Osteocyte (in vitro differentiated cells): Measurements from ENCODE around the gene STUM. TPM values are rescaled to one million over a fixed set of nuclear protein-coding genes. Genes with fewer than 3 reads are reported as not detected.

Experiments used
- DNase-seq: peaks from one replicate; pipeline ENCODE4 v3.0.0; 2021; ENCODE audit warnings: mixed read lengths; ENCODE audit not compliant: unreplicated experiment; ENCODE audit errors: extremely low spot score
- H3K27ac Mint-ChIP-seq: one replicate; pipeline ENCODE4 v1.8.0; 2021; ENCODE audit warnings: mild to moderate bottlenecking, mixed read lengths; ENCODE audit not compliant: unreplicated experiment
- H3K27me3 Mint-ChIP-seq: one replicate; pipeline ENCODE4 v1.8.0; 2021; ENCODE audit warnings: mixed read lengths; ENCODE audit not compliant: unreplicated experiment
- H3K36me3 Mint-ChIP-seq: one replicate; pipeline ENCODE4 v1.8.0; 2021; ENCODE audit warnings: mixed read lengths; ENCODE audit not compliant: unreplicated experiment
- H3K4me1 Mint-ChIP-seq: one replicate; pipeline ENCODE4 v1.8.0; 2021; ENCODE audit warnings: mixed read lengths; ENCODE audit not compliant: unreplicated experiment
- H3K4me3 Mint-ChIP-seq: one replicate; pipeline ENCODE4 v1.8.0; 2021; ENCODE audit warnings: mild to moderate bottlenecking, moderate library complexity, mixed read lengths; ENCODE audit not compliant: unreplicated experiment
- H3K9me3 Mint-ChIP-seq: one replicate; pipeline ENCODE4 v1.8.0; 2021; ENCODE audit warnings: mixed read lengths; ENCODE audit not compliant: unreplicated experiment
- total RNA-seq: library from RNA; stranded (reverse); gene quantifications from 2 replicates; pipeline ENCODE4 v1.2.1, GENCODE V29; 2021
- TF ChIP-seq, protein P1 (sequence below): fragments of 200-600 bp; sonication (generic); IDR thresholded peaks from 2 replicates; pipeline ENCODE4 v1.5.0; 2021; ENCODE audit warnings: antibody characterized with exemption, mild to moderate bottlenecking, moderate library complexity

Gene STUM
- total RNA-seq, 1 donor from 2014 or later: 0.35 TPM

GRCh38 chr1:226646870-226647449, 98.4 kb downstream of the STUM start:
- no peak overlapping the region for H3K4me3 Mint-ChIP-seq
- no peak for DNase-seq
- H3K4me1 Mint-ChIP-seq: peaks cover 20% of the 10 kb centered on the region
- H3K36me3 Mint-ChIP-seq: peaks cover 22% of the 10 kb centered on the region
- no peaks in the 10 kb centered on the region for H3K27me3 Mint-ChIP-seq
- no peaks in the 10 kb centered on the region for H3K9me3 Mint-ChIP-seq
- TF ChIP-seq, protein P1, sequence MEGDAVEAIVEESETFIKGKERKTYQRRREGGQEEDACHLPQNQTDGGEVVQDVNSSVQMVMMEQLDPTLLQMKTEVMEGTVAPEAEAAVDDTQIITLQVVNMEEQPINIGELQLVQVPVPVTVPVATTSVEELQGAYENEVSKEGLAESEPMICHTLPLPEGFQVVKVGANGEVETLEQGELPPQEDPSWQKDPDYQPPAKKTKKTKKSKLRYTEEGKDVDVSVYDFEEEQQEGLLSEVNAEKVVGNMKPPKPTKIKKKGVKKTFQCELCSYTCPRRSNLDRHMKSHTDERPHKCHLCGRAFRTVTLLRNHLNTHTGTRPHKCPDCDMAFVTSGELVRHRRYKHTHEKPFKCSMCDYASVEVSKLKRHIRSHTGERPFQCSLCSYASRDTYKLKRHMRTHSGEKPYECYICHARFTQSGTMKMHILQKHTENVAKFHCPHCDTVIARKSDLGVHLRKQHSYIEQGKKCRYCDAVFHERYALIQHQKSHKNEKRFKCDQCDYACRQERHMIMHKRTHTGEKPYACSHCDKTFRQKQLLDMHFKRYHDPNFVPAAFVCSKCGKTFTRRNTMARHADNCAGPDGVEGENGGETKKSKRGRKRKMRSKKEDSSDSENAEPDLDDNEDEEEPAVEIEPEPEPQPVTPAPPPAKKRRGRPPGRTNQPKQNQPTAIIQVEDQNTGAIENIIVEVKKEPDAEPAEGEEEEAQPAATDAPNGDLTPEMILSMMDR: no peak
- H3K27ac Mint-ChIP-seq: no peak overlapping the region

GRCh38 chr1:226647719-226648118, 99.2 kb downstream of the STUM start:
- H3K27ac Mint-ChIP-seq: no peak overlapping the region

GRCh38 chr1:226648421-226648820, 99.9 kb downstream of the STUM start:
- Mint-ChIP-seq H3K36me3 (peaks cover 18% of the 10 kb centered on the region), H3K27ac (no peak overlapping the region), H3K4me3 (no peak overlapping the region), H3K9me3 (no peaks in the 10 kb centered on the region), H3K27me3 (no peaks in the 10 kb centered on the region), H3K4me1 (peaks cover 21% of the 10 kb centered on the region)
- DNase-seq: no peak
- TF ChIP-seq, protein P1: no peak

More at GRCh38 chr1:226647719-226648118, 99.2 kb downstream of the STUM start:
- Mint-ChIP-seq H3K9me3 (no peaks in the 10 kb centered on the region), H3K36me3 (peaks cover 18% of the 10 kb centered on the region), H3K4me3 (no peak overlapping the region), H3K27me3 (no peaks in the 10 kb centered on the region), H3K4me1 (peaks cover 21% of the 10 kb centered on the region)
- TF ChIP-seq, protein P1: no peak
- no peak for DNase-seq

DNA sequence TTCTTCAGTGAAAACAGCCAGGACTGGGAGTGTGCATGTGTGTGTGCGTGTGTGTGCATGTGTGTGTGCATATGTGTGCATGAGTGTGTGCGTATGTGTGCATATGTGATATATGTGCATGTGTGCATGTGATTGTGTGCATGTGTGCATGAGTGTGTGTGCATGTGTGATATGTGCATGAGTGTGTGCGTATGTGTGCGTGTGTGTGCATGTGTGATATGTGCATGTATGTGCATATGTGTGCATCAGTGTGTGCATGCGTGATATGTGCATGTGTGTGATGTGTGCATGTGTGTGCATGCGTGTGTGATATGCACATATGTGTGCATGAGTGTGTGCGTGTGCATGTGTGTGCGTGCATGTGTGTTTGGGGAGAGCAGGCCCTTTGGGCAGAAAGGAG, 100.7 kb downstream of the STUM start:
- Mint-ChIP-seq H3K4me3 (no peak overlapping the region), H3K27ac (no peak overlapping the region), H3K4me1 (peaks cover 25% of the 10 kb centered on the region), H3K36me3 (peaks cover 18% of the 10 kb centered on the region), H3K9me3 (no peaks in the 10 kb centered on the region), H3K27me3 (no peaks in the 10 kb centered on the region)
- no peak for DNase-seq
- TF ChIP-seq, protein P1: no peak

DNA sequence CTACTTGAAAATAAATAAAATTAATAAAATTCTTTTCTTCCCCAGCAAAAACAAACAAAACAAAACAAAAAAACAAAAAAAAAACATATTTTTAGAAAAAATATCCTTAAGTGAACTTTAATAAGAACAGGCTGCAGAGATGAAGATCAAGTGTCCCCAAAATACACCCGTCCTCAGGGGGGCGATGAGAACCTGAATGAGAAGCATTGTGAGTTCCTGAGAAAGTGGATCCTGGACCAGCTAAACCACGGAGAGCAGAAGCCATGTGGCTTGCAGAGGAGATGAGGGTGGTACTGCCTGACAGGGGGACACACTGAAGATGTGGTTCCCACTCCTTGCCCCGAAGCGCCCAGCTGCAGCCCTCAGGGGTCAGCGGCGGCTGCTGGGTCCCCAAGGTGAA, 101.2 kb downstream of the STUM start:
- no peak overlapping the region for H3K27ac Mint-ChIP-seq
- H3K36me3 Mint-ChIP-seq: peaks cover 18% of the 10 kb centered on the region
- TF ChIP-seq, protein P1: peak; percentile 46
- H3K4me1 Mint-ChIP-seq: peaks cover 31% of the 10 kb centered on the region
- no peak overlapping the region for H3K4me3 Mint-ChIP-seq
- H3K9me3 Mint-ChIP-seq: no peaks in the 10 kb centered on the region
- no peak for DNase-seq
- H3K27me3 Mint-ChIP-seq: no peaks in the 10 kb centered on the region
